Muscle of leg (tissue), 11 donors: Measurements from ENCODE around the gene AP3D1. TPM values are rescaled to one million over a fixed set of nuclear protein-coding genes. Genes with fewer than 3 reads are reported as not detected.

ENCODE experiments used
- DNase-seq: peaks from one replicate; pipeline ENCODE4 v3.0.0; 2013
- H3K27ac ChIP-seq: one replicate; pipeline ENCODE4 v1.5.1; 2013; ENCODE audit warnings: mild to moderate bottlenecking, low read length, control low read depth
- H3K27me3 ChIP-seq: one replicate; pipeline ENCODE4 v1.6.1; 2013; ENCODE audit warnings: low read length; ENCODE audit not compliant: control insufficient read depth, insufficient read depth
- H3K36me3 ChIP-seq: one replicate; pipeline ENCODE4 v1.6.1; 2013; ENCODE audit warnings: low read length; ENCODE audit not compliant: control insufficient read depth, insufficient read depth
- H3K4me1 ChIP-seq: one replicate; pipeline ENCODE4 v1.6.1; 2013; ENCODE audit warnings: low read length; ENCODE audit not compliant: control insufficient read depth, insufficient read depth
- H3K4me3 ChIP-seq: one replicate; pipeline ENCODE4 v1.5.1; 2013; ENCODE audit warnings: low read length, control low read depth
- H3K9me3 ChIP-seq: replicated peaks from 2 replicates; pipeline ENCODE4 v1.6.1; 2013; ENCODE audit warnings: low read depth, low read length; ENCODE audit not compliant: control insufficient read depth
- WGBS: methylation state at CpG from one replicate; pipeline ENCODE4 v1.1.5; 2013; ENCODE audit warnings: missing lambda C conversion rate; ENCODE audit not compliant: insufficient coverage; 5-methylcytosine and 5-hydroxymethylcytosine counted together
- polyA plus RNA-seq, 8 donors: library from polyadenylated mRNA; unstranded; fragments of 120-200 nt; gene quantifications; one replicate each; pipeline versions ENCODE4 v1.2.1 to v1.2.3, GENCODE V29; 2013; ENCODE audit warnings: inconsistent platforms in 1 of 8, low replicate concordance in 1 of 8; ENCODE audit not compliant: insufficient read length in 8 of 8, insufficient read depth in 1 of 8
- total RNA-seq: library from RNA; stranded (reverse); fragments of 120-200 nt; gene quantifications from one replicate; pipeline ENCODE4 v1.2.4, GENCODE V29; 2013

Gene AP3D1
- total and polyA plus RNA-seq, 9 donors = 34.5 to 82.8 (median 70.9) TPM

DNA sequence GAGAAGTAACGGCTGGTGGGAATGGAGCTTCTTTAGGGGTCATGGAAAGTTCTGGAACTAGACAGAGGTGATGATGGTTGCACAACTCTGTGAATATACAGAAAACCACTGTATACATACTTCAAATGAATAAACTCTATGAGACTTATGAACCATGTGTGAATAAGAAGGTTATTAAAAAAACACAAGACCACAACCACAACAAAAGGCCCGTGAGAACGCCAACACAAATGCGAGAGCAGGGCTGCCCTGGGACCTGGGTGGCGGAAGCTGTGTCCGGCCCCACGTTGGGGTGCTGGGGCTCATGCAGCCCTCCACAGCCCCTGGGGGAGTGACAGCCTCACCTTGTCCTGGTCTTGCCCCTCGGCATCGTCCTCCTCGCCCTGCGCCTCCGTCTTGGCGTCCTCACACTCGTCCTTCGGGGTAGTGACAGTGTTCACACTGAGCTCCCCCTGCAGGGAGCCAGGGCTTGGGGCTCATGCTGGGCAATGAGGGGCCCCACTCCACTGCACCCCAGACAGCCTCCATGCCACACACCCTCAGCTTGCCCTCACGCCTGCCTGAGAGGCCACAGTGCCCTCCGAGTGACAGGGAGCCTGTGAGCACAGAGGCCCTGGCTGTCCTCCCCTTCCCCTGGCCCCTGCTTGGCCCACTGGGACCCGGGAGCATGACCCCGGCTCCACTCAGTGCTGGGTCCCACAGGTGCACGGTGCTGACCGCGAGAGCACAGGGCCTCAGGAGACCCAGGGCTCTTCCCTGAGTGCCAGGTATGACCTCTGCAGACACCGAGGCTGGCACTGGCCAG is 38.6 kb downstream of the AP3D1 start:
- no peaks in the 10 kb centered on the region for H3K9me3 ChIP-seq
- DNase-seq = no peak
- 85% methylated on average over 22 of the region's 23 CpGs for WGBS
- no peak overlapping the region for H3K4me3 ChIP-seq
- H3K27me3 ChIP-seq = no peaks in the 10 kb centered on the region
- no peaks in the 10 kb centered on the region for H3K4me1 ChIP-seq
- H3K36me3 ChIP-seq = peaks cover 98% of the 10 kb centered on the region
- H3K27ac ChIP-seq = no peak overlapping the region

DNA sequence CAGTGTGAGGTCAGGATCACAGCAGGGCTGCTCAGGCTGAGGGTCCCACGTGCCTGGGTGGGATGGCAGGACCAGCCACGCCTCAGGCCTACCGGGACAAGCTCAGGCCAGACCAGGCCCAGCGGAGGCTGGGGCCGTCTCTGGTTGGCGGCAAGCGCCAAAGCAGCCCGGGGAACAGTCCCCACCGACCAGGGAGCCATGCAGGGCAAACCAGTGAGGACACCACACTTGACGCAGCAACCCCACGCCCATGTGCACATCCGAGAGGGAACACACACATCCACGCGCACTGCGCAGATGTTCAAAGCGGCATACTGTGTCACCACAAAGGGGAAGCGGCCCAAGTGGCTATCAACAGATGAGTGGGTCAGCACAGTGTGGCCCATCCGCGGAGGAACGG is 39.5 kb downstream of the AP3D1 start:
- Histone ChIP-seq H3K4me1 (no peaks in the 10 kb centered on the region), H3K27me3 (no peaks in the 10 kb centered on the region), H3K36me3 (peaks cover 95% of the 10 kb centered on the region), H3K9me3 (no peaks in the 10 kb centered on the region), H3K4me3 (no peak overlapping the region), H3K27ac (no peak overlapping the region)
- WGBS = 94% methylated on average over 20 of the region's 20 CpGs
- DNase-seq = no peak

DNA sequence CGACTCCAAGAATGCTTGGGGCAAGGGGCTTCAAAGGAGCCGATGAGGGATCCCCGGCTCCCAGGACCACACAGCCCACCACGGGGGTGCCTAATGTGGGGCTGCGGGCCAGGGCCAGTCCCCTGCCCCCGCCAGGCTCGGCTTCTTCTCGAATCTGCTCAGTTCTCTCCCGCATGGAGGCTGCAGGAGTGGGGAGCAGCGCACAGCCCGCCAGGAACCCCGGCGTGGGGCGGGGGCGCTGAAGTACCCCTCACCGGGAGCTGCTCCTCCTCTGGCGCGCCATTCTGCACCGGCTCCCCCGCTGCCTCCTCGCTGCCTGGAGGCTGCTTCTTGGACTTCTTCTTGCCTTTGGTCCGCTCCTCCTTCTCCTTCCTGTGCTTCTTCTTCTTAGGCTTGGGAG is 39.9 kb downstream of the AP3D1 start:
- Histone ChIP-seq H3K36me3 (peaks cover 95% of the 10 kb centered on the region), H3K4me1 (no peaks in the 10 kb centered on the region)
- WGBS = 94% methylated on average over 19 of the region's 22 CpGs

DNA sequence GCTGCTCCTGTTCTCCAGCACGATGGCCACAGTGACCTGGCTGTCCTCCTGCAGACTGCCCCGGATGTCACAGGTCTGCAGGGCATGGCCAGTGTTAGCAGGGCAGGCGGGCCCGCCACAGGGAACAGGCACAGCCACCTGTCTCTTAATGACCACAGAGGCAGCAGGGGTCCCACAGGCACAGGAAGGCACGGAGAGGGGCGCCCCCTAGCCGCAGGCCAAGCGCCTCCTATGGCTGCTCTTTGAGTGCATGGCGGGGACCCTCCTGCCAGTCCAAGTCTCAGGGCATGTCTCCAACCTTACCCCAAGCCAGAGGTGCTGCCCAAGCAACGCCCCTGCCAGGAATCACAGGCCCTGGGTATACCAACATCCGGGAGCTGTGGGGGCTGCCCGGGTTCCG is 40.5 kb downstream of the AP3D1 start:
- peaks cover 95% of the 10 kb centered on the region for H3K36me3 ChIP-seq
- no peak overlapping the region for H3K27ac ChIP-seq
- H3K4me3 ChIP-seq = no peak overlapping the region
- WGBS = 86% methylated on average over 13 of the region's 13 CpGs
- H3K9me3 ChIP-seq = no peaks in the 10 kb centered on the region
- H3K4me1 ChIP-seq = no peaks in the 10 kb centered on the region
- no peaks in the 10 kb centered on the region for H3K27me3 ChIP-seq
- no peak for DNase-seq

More for the DNA sequence above, 39.9 kb downstream of the AP3D1 start:
- no peak for DNase-seq
- Histone ChIP-seq H3K4me3 (no peak overlapping the region), H3K27me3 (no peaks in the 10 kb centered on the region), H3K9me3 (no peaks in the 10 kb centered on the region), H3K27ac (no peak overlapping the region)

DNA sequence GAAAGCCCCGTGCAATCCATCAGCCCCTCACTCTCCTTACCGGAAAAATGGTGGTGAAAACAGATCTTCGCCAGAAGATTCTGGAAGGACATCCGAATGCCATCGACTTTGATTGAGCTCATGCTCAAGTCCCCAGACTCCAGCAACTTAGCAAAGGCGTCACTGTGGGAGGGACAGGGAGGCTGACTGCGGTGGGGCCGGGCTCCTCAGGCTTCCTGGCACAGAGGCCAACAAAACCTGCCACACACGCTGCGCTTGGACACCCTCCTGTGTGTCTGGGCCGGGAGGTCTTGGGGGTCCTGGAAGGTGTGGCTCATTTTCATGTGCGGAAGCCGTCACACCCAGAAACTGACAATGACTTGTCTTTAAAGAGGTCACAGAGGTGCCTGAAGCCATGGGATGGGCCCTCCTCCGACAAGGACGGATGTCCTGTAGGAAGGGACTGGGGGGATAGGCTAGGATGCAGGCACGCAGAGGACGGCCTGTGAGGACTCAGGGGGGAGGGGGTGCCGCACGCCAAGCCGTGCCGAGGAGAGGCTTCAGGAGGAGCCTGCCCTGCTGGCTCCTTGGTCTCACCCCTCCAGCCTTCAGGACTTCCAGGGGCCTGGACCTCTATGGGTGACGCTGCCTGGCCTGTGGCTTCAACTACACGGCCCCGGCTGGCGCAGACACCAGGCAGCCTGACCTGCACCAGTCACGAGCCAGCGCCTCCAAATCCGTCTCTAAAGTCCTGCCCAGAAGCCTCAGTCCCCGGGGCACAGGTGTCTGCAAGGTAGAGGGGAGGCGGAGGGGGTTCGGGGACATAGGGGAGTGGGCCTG is 42.1 kb downstream of the AP3D1 start:
- no peak for DNase-seq
- H3K36me3 ChIP-seq = peaks cover 95% of the 10 kb centered on the region
- H3K9me3 ChIP-seq = no peaks in the 10 kb centered on the region
- no peak overlapping the region for H3K4me3 ChIP-seq
- WGBS = 86% methylated on average over 27 of the region's 31 CpGs
- H3K27me3 ChIP-seq = no peaks in the 10 kb centered on the region
- H3K4me1 ChIP-seq = no peaks in the 10 kb centered on the region
- no peak overlapping the region for H3K27ac ChIP-seq

DNA sequence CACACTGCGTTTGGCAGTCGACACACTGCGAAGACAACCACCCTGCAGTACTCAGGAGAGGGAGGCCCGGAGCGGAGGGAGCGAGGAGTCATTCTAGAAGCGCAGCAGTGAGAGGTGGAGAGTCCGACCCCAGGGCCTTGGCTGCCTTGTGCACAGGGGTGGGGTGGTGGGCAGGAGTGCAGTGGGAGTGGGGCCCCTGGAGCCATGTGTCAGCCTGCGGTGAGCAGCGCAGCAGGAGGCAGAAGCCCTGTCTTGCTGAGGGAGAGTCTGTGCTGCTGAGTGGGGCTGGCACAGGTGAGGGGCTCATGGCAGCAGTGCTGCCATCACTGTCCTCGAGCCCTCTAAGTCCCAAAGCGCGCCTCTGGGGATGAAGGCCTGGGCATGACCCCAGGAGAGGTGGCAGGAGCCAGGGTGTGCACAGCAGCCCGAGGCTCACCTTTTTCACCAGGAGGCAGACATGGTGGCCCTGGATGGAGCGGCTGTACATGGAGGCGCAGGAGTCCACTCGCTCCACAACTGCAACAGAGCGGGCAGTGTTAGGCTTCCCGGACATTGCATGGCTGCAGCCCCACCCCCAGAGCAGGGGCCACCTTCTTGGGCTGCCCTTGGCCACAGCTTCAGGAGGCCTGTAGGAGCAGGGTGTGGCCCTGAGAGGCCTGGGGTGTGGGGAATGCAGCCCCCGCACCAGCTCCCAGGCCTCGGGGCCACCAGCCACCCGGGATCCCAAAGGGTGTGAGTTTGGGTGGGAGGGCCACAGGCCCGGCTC is 42.9 kb downstream of the AP3D1 start:
- Histone ChIP-seq H3K27ac (no peak overlapping the region), H3K36me3 (peaks cover 94% of the 10 kb centered on the region), H3K9me3 (no peaks in the 10 kb centered on the region), H3K4me1 (no peaks in the 10 kb centered on the region), H3K4me3 (no peak overlapping the region), H3K27me3 (no peaks in the 10 kb centered on the region)
- 94% methylated on average over 13 of the region's 23 CpGs for WGBS
- DNase-seq = no peak

DNA sequence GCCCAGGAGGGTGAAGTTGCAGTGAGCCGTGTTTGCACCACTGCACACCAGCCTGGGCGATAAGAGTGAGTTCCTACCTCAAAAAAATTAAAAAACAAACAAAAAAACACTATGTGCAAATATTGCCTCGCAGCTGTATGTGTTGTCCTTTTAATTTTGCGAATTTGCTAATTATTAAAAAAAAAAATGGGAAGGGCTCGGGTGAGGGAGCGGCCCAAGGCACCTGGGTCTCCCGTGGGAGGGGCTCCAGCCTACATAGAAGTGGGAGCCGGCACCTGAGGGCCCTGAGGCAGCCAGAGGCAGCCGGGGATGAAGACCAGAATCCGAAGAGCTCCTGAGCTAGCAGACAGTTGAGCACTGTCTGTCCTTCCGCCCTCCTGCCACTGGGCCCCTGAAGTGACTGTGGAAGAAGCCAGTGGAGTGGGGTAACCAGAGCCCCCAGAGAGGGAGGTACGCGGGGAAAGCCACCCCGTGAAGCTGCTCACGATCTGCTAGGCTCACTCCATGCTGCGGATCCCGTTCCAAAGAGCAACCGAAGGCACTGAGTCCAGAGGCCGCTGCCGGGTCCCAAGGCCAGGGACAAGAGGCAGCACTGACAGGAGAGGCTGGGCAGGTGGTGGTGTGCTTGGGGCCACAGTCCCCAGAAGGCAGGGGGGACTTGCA is 48.2 kb downstream of the AP3D1 start:
- H3K4me1 ChIP-seq = no peaks in the 10 kb centered on the region
- 90% methylated on average over 11 of the region's 20 CpGs for WGBS
- DNase-seq = no peak
- H3K4me3 ChIP-seq = no peak overlapping the region
- H3K27me3 ChIP-seq = no peaks in the 10 kb centered on the region
- H3K36me3 ChIP-seq = peaks cover 82% of the 10 kb centered on the region
- H3K9me3 ChIP-seq = no peaks in the 10 kb centered on the region
- H3K27ac ChIP-seq = no peak overlapping the region

DNA sequence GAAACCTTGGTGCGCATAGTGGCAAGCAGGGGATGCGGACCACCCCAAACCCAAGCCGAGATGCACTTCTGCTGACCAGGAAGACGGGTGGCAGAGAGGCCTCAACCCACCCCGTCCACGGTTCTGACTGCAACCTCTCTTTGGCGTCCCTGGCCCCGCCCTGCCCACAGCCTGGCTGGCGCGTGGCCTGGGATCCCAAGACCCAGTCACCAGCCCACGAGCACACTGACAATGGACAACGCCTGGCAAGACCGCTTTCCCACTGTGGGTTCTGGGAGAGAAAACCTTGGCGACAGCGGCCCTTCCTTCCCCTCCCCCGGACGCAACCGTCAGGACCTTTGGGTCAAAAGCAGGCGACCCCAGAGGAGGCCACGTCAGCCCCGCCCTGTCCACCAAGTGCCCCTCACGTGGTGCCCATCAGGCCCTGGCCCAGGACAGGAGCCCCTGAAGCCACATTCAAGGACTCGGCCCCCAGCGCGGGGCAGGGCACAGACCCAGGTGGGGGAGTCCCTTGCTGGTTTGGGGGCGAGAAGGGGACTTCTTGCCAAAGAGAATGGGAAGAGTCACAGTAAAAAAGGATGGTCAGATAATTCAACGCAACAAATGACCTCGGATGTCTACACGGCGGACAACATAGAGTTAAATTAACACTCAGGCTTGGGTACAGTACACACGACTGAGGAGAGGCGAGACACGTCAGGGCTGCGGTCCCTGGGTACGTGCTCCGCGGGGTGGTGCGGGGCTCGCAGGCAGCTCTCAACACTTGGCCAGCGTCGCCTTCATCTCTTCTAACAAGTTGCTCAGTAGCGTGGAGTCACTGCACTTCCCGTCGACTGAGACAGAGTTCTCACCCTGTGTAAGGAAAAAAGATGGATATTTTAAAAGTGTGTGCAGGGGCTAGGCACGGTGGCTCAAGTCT is 49.7 kb downstream of the AP3D1 start:
- H3K27ac ChIP-seq = no peak overlapping the region
- no peak overlapping the region for H3K4me3 ChIP-seq
- peaks cover 11% of the 10 kb centered on the region for H3K4me1 ChIP-seq
- DNase-seq = no peak
- no peaks in the 10 kb centered on the region for H3K9me3 ChIP-seq
- no peaks in the 10 kb centered on the region for H3K27me3 ChIP-seq
- peaks cover 71% of the 10 kb centered on the region for H3K36me3 ChIP-seq
- 86% methylated on average over 44 of the region's 45 CpGs for WGBS

DNA sequence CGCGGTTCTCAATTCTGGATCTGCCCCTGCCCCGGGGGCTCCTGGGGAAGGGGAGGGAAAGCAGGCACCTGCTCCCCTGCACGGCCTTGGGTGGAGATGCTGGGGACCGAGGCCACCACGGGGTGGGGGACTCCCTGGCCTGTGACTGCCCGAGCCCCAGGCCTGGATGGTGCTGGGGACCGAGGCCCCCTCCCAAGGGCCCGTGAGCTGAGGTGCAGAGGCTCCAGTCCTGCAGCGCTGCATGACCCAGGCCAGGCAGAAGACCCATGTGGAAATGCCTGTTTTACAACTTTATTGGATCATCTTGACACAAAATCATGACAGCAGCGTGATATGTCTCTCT is 50.7 kb downstream of the AP3D1 start:
- no peak for DNase-seq
- no peak overlapping the region for H3K4me3 ChIP-seq
- no peak overlapping the region for H3K27ac ChIP-seq
- H3K4me1 ChIP-seq = peaks cover 13% of the 10 kb centered on the region
- peaks cover 61% of the 10 kb centered on the region for H3K36me3 ChIP-seq
- WGBS = 83% methylated on average over 5 of the region's 11 CpGs
- no peaks in the 10 kb centered on the region for H3K9me3 ChIP-seq
- H3K27me3 ChIP-seq = no peaks in the 10 kb centered on the region
